ENCODE measurements around the gene TMEM176A.

GRCh38 chr7:150756166-150756565 is 44.4 kb upstream of the TMEM176A start:
- no peak for TF ChIP-seq CTCF (conservative IDR thresholded peaks at IDR 0.05)
- TF ChIP-seq ZFX (IDR thresholded peaks at IDR 0.05) = no peak

Data from C4-2B (cell line).